H9 (cell line): ENCODE data around the gene CADPS2. TPM values are rescaled to one million over a fixed set of nuclear protein-coding genes. Genes with fewer than 3 reads are reported as not detected.

Source experiments
- DNase-seq: peaks from one replicate; pipeline ENCODE4 v3.0.0-alpha.2; 2017
- H2AFZ ChIP-seq: one replicate; pipeline ENCODE4 v1.6.1; 2013; ENCODE audit warnings: mild to moderate bottlenecking, low read length, control low read depth, moderate library complexity
- H2AK5ac ChIP-seq: 2 replicates; pipeline ENCODE4 v1.6.1; 2013; ENCODE audit warnings: low read length, control low read depth, mixed read lengths; ENCODE audit not compliant: insufficient read length
- H2BK120ac ChIP-seq: one replicate; pipeline ENCODE4 v1.6.1; 2013; ENCODE audit warnings: low read depth, mild to moderate bottlenecking, low read length, control low read depth, inconsistent platforms; ENCODE audit not compliant: poor library complexity, severe bottlenecking
- H2BK12ac ChIP-seq: 2 replicates; pipeline ENCODE4 v1.6.1; 2013; ENCODE audit warnings: low read length, control low read depth, mixed read lengths, low read depth; ENCODE audit not compliant: insufficient read length
- H2BK15ac ChIP-seq: 2 replicates; pipeline ENCODE4 v1.6.1; 2013; ENCODE audit warnings: low read depth, low read length, control low read depth
- H2BK20ac ChIP-seq: one replicate; pipeline ENCODE4 v1.6.1; 2013; ENCODE audit warnings: low read depth, mild to moderate bottlenecking, low read length, control low read depth, inconsistent platforms; ENCODE audit not compliant: poor library complexity, severe bottlenecking
- H2BK5ac ChIP-seq: 2 replicates; pipeline ENCODE4 v1.6.1; 2013; ENCODE audit warnings: low read length, control low read depth, mixed read lengths; ENCODE audit not compliant: insufficient read length
- H3K14ac ChIP-seq: 2 replicates; pipeline ENCODE4 v1.6.1; 2013; ENCODE audit warnings: low read length, control low read depth; ENCODE audit not compliant: insufficient read depth
- H3K18ac ChIP-seq: 2 replicates; pipeline ENCODE4 v1.6.1; 2013; ENCODE audit warnings: low read depth, mild to moderate bottlenecking, mixed read lengths, low read length, control low read depth; ENCODE audit not compliant: insufficient read length
- H3K23ac ChIP-seq: 2 replicates; pipeline ENCODE4 v1.6.1; 2013; ENCODE audit warnings: low read length, control low read depth, mixed read lengths, low read depth; ENCODE audit not compliant: insufficient read length
- H3K23me2 ChIP-seq: 2 replicates; pipeline ENCODE4 v1.6.1; 2013; ENCODE audit warnings: low read depth, mild to moderate bottlenecking, mixed read lengths, low read length, control low read depth; ENCODE audit not compliant: insufficient read length, poor library complexity, severe bottlenecking
- H3K27ac ChIP-seq: 2 replicates; pipeline ENCODE4 v1.5.1; 2013; ENCODE audit warnings: low read length, control low read depth, mixed read lengths, low read depth; ENCODE audit not compliant: insufficient read length
- H3K27me3 ChIP-seq: 2 replicates; pipeline ENCODE4 v1.6.1; 2013; ENCODE audit warnings: low read length, control low read depth, inconsistent platforms; ENCODE audit not compliant: insufficient read depth
- H3K4ac ChIP-seq: 2 replicates; pipeline ENCODE4 v1.6.1; 2013; ENCODE audit warnings: low read depth, mild to moderate bottlenecking, control low read depth, inconsistent platforms, low read length, moderate library complexity
- H3K4me1 ChIP-seq: 2 replicates; pipeline ENCODE4 v1.6.1; 2013; ENCODE audit warnings: low read length, control low read depth, inconsistent platforms; ENCODE audit not compliant: insufficient read depth
- H3K4me2 ChIP-seq: 2 replicates; pipeline ENCODE4 v1.6.1; 2013; ENCODE audit warnings: low read length, control low read depth, mixed read lengths; ENCODE audit not compliant: insufficient read length, insufficient read depth
- H3K56ac ChIP-seq: 2 replicates; pipeline ENCODE4 v1.6.1; 2013; ENCODE audit warnings: low read depth, mild to moderate bottlenecking, mixed read lengths, low read length, control low read depth; ENCODE audit not compliant: insufficient read length
- H3K79me1 ChIP-seq: 2 replicates; pipeline ENCODE4 v1.6.1; 2013; ENCODE audit warnings: low read depth, mild to moderate bottlenecking, moderate library complexity, low read length, control low read depth, inconsistent platforms; ENCODE audit not compliant: insufficient read depth, poor library complexity, severe bottlenecking
- H3K79me2 ChIP-seq: 2 replicates; pipeline ENCODE4 v1.6.1; 2013; ENCODE audit warnings: low read length, control low read depth, inconsistent platforms; ENCODE audit not compliant: insufficient read depth
- H3K9ac ChIP-seq: 2 replicates; pipeline ENCODE4 v1.6.1; 2013; ENCODE audit warnings: low read length, control low read depth, mixed read lengths; ENCODE audit not compliant: insufficient read length; ENCODE audit errors: extremely low read depth
- H3K9me3 ChIP-seq: one replicate; pipeline ENCODE4 v1.6.1; 2013; ENCODE audit warnings: low read depth, low read length, inconsistent platforms; ENCODE audit not compliant: control insufficient read depth
- H3T11ph ChIP-seq: one replicate; pipeline ENCODE4 v1.6.1; 2013; ENCODE audit warnings: mild to moderate bottlenecking, low read length, control low read depth, inconsistent platforms
- H4K20me1 ChIP-seq: one replicate; pipeline ENCODE4 v1.6.1; 2013; ENCODE audit not compliant: control insufficient read depth, insufficient read length, insufficient read depth
- H4K5ac ChIP-seq: 2 replicates; pipeline ENCODE4 v1.6.1; 2013; ENCODE audit warnings: low read depth, mild to moderate bottlenecking, mixed read lengths, low read length, control low read depth; ENCODE audit not compliant: insufficient read length
- H4K8ac ChIP-seq: replicated peaks from 2 replicates; pipeline ENCODE4 v1.6.1; 2013; ENCODE audit warnings: low read length, control low read depth, mixed read lengths, low read depth; ENCODE audit not compliant: insufficient read length
- H4K91ac ChIP-seq: 2 replicates; pipeline ENCODE4 v1.6.1; 2013; ENCODE audit warnings: low read depth, mild to moderate bottlenecking, moderate library complexity, mixed read lengths, low read length, control low read depth; ENCODE audit not compliant: insufficient read length
- H3K27ac Mint-ChIP-seq, 3 experiments: 2 replicates in 2 of 3; 3 replicates in 1 of 3; pipeline ENCODE4 v1.8.0; 2020 to 2021; ENCODE audit warnings: mixed read lengths in 3 of 3, mild to moderate bottlenecking in 1 of 3, moderate library complexity in 1 of 3
- H3K27me3 Mint-ChIP-seq: 2 replicates; pipeline ENCODE4 v1.8.0; 2021; ENCODE audit warnings: low read depth, mild to moderate bottlenecking, moderate library complexity, mixed read lengths
- H3K36me3 Mint-ChIP-seq, 3 experiments: 2 replicates in 2 of 3; 3 replicates in 1 of 3; pipeline ENCODE4 v1.8.0; 2020 to 2021; ENCODE audit warnings: low read depth in 3 of 3, mixed read lengths in 3 of 3; ENCODE audit not compliant: insufficient read depth in 1 of 3
- H3K4me1 Mint-ChIP-seq, 2 experiments: 2 replicates each; pipeline ENCODE4 v1.8.0; 2020; ENCODE audit warnings: mixed read lengths in 2 of 2
- H3K4me3 Mint-ChIP-seq, 2 experiments: 2 replicates in 1 of 2; 3 replicates in 1 of 2; pipeline ENCODE4 v1.8.0; 2020 to 2021; ENCODE audit warnings: mild to moderate bottlenecking in 2 of 2, mixed read lengths in 2 of 2, moderate library complexity in 1 of 2
- H3K9me3 Mint-ChIP-seq, 2 experiments: 2 replicates in 1 of 2; 3 replicates in 1 of 2; pipeline ENCODE4 v1.8.0; 2020; ENCODE audit warnings: mild to moderate bottlenecking in 2 of 2, mixed read lengths in 2 of 2, moderate library complexity in 1 of 2
- WGBS: extraction: QIAGEN DNeasy Blood & Tissue Kit; methylation state at CpG from one replicate; pipeline ENCODE4 v1.1.7; 2013; ENCODE audit warnings: missing lambda C conversion rate, low lambda C conversion rate, mixed read lengths; ENCODE audit not compliant: insufficient read length; ENCODE audit errors: extremely low coverage; 5-methylcytosine and 5-hydroxymethylcytosine counted together
- total RNA-seq: library from RNA; stranded (reverse); gene quantifications from 2 replicates; pipeline ENCODE4 v1.2.1, GENCODE V29; 2021
- TF ChIP-seq, protein P1 (sequence below): fragments of 200-600 bp; sonication (generic); conservative IDR thresholded peaks from 3 replicates; pipeline ENCODE4 v1.8.0; 2021; ENCODE audit warnings: antibody characterized with exemption, mild to moderate bottlenecking

CADPS2 gene
- total RNA-seq, 1 experiment from 2014 or later: 7.1 TPM

DNA sequence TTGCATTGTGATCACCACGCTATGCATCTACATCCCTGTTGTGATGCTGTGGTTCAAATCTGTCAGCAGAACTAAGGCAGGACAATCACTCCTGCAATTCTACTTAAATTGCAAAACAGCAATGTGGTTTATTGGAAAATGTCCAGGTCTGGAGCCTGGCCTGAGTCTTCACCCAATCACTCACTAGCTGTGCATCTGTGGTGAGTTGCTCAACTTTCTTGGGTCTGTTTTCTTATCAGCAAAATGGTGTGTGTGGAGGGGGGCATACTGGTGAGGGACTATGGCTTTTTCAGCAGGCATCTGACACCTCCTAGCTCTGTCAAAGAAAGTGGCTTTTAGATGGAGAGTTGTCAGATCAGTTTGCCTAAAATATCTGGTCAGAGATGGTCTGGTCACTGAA lies 473.4 kb downstream of the CADPS2 start:
- Histone ChIP-seq H3K23ac (no peak overlapping the region), H3K27me3 (no peaks in the 10 kb centered on the region)

More for the DNA sequence above, 473.4 kb downstream of the CADPS2 start:
- H4K8ac ChIP-seq: no peak overlapping the region
- H3K9me3 ChIP-seq: no peaks in the 10 kb centered on the region
- no peak overlapping the region for H2AK5ac ChIP-seq
- H4K20me1 ChIP-seq: no peaks in the 10 kb centered on the region
- no peak overlapping the region for H3K56ac ChIP-seq
- no peak overlapping the region for H3K27ac ChIP-seq
- H2BK12ac ChIP-seq: no peak overlapping the region
- no peak overlapping the region for H2BK5ac ChIP-seq
- no peaks in the 10 kb centered on the region; a peak in 1 of 7 replicates for H3K36me3 Mint-ChIP-seq
- no peaks in the 10 kb centered on the region for H3K23me2 ChIP-seq
- H3K9ac ChIP-seq: no peak overlapping the region
- no peak overlapping the region for H2BK20ac ChIP-seq
- no peaks in the 10 kb centered on the region for H3K9me3 Mint-ChIP-seq
- H3K27ac Mint-ChIP-seq: 0 out of 7 replicates have a peak overlapping the region, but pooled peaks of 1 of the 3 experiments have one; percentile 10
- H3K4me3 Mint-ChIP-seq: no peak overlapping the region
- H3K4me1 ChIP-seq: peaks cover 2% of the 10 kb centered on the region; the same call in 1 of the 2 replicates
- no peak overlapping the region for H3K14ac ChIP-seq
- H3K4me1 Mint-ChIP-seq: peaks cover 32 to 43% of the 10 kb centered on the region in 2 experiments
- H2BK120ac ChIP-seq: no peak overlapping the region
- H2AFZ ChIP-seq: no peak overlapping the region
- H4K91ac ChIP-seq: no peak overlapping the region
- WGBS: no CpG with 5 or more reads among the region's 1 CpG
- H3K79me1 ChIP-seq: no peaks in the 10 kb centered on the region
- H3K27me3 Mint-ChIP-seq: no peaks in the 10 kb centered on the region
- no peak overlapping the region for H3K18ac ChIP-seq
- no peak overlapping the region for H4K5ac ChIP-seq
- no peak for DNase-seq
- TF ChIP-seq, protein P1, sequence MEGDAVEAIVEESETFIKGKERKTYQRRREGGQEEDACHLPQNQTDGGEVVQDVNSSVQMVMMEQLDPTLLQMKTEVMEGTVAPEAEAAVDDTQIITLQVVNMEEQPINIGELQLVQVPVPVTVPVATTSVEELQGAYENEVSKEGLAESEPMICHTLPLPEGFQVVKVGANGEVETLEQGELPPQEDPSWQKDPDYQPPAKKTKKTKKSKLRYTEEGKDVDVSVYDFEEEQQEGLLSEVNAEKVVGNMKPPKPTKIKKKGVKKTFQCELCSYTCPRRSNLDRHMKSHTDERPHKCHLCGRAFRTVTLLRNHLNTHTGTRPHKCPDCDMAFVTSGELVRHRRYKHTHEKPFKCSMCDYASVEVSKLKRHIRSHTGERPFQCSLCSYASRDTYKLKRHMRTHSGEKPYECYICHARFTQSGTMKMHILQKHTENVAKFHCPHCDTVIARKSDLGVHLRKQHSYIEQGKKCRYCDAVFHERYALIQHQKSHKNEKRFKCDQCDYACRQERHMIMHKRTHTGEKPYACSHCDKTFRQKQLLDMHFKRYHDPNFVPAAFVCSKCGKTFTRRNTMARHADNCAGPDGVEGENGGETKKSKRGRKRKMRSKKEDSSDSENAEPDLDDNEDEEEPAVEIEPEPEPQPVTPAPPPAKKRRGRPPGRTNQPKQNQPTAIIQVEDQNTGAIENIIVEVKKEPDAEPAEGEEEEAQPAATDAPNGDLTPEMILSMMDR: no peak
- H3K4ac ChIP-seq: no peak overlapping the region
- H3T11ph ChIP-seq: no peak overlapping the region
- H3K4me2 ChIP-seq: no peak overlapping the region
- no peaks in the 10 kb centered on the region for H3K79me2 ChIP-seq
- H2BK15ac ChIP-seq: no peak overlapping the region
